H1 (cell line): Measurements from ENCODE around the gene KCNIP3. TPM values are rescaled to one million over a fixed set of nuclear protein-coding genes. Genes with fewer than 3 reads are reported as not detected.

Experiments used
- CTCF ChIA-PET: fragments of 300-600 bp; sonication (Branson Sonifier 250); formaldehyde crosslinking; loops from one replicate; lab custom pipeline; 2021; ENCODE audit not compliant: partially characterized antibody; lab: Charles Lee
- POLR2A ChIA-PET: fragments of 300-600 bp; sonication (Branson Sonifier 250); formaldehyde crosslinking; loops from one replicate; lab custom pipeline; 2021; ENCODE audit warnings: inconsistent platforms; ENCODE audit not compliant: partially characterized antibody; lab: Charles Lee
- DNase-seq, 2 experiments: peaks; one replicate each; pipeline versions ENCODE4 v3.0.0 to v3.0.0-alpha.2; 2010 to 2022; ENCODE audit warnings: low spot score in 2 of 2, low read depth in 1 of 2, mixed read lengths in 1 of 2
- FAIRE-seq: peaks from 2 replicates; lab custom pipeline; 2011; peaks lifted over from hg19 to GRCh38; lab: Jason Lieb, UNC
- H2AFZ ChIP-seq: 2 replicates; pipeline ENCODE4 v1.8.1; 2012; ENCODE audit warnings: low read length, inconsistent platforms
- H2AK5ac ChIP-seq: 2 replicates; pipeline ENCODE4 v1.6.1; 2013; ENCODE audit warnings: low read depth, low read length
- H2BK120ac ChIP-seq: replicated peaks from 2 replicates; pipeline ENCODE3; 2013; ENCODE audit warnings: low read depth, low read length, inconsistent platforms
- H2BK12ac ChIP-seq: 2 replicates; pipeline ENCODE4 v1.6.1; 2013; ENCODE audit warnings: low read depth, low read length
- H2BK15ac ChIP-seq: 2 replicates; pipeline ENCODE4 v1.6.1; 2013; ENCODE audit warnings: low read length
- H2BK20ac ChIP-seq: 2 replicates; pipeline ENCODE4 v1.6.1; 2013; ENCODE audit warnings: low read length
- H2BK5ac ChIP-seq: 2 replicates; pipeline ENCODE4 v1.6.1; 2013; ENCODE audit warnings: low read depth, low read length
- H3K14ac ChIP-seq: 2 replicates; pipeline ENCODE4 v1.6.1; 2013; ENCODE audit warnings: inconsistent platforms; ENCODE audit not compliant: insufficient read length
- H3K18ac ChIP-seq: 2 replicates; pipeline ENCODE4 v1.6.1; 2013; ENCODE audit warnings: low read length; ENCODE audit errors: extremely low read depth
- H3K23ac ChIP-seq: 2 replicates; pipeline ENCODE4 v1.6.1; 2013; ENCODE audit warnings: inconsistent platforms; ENCODE audit not compliant: insufficient read length
- H3K23me2 ChIP-seq: 2 replicates; pipeline ENCODE4 v1.6.1; 2013; ENCODE audit warnings: low read depth, low read length
- H3K27ac ChIP-seq: 2 replicates; pipeline ENCODE4 v1.6.1; 2011; ENCODE audit warnings: low read depth, low read length, inconsistent platforms
- H3K27me3 ChIP-seq, 4 experiments: replicated peaks in 1 of 4; 1 replicate in 1 of 4; 2 replicates in 3 of 4; pipeline versions ENCODE4 v1.6.1 to v1.8.1; 2011 to 2013; ENCODE audit warnings: low read length in 3 of 4, mild to moderate bottlenecking in 3 of 4, inconsistent platforms in 2 of 4, mixed read lengths in 2 of 4, moderate library complexity in 1 of 4; ENCODE audit not compliant: control insufficient read depth in 3 of 4, insufficient read depth in 3 of 4; ENCODE audit errors: extremely low read depth in 1 of 4
- H3K36me3 ChIP-seq, 4 experiments: 2 replicates each; pipeline versions ENCODE4 v1.6.1 to v1.8.1; 2011 to 2013; ENCODE audit warnings: mild to moderate bottlenecking in 4 of 4, low read length in 3 of 4, moderate library complexity in 2 of 4, control low read depth in 1 of 4, inconsistent platforms in 1 of 4; ENCODE audit not compliant: insufficient read depth in 4 of 4, control insufficient read depth in 2 of 4
- H3K4ac ChIP-seq: replicated peaks from 2 replicates; pipeline ENCODE3; 2013; ENCODE audit warnings: low read length, low read depth, mixed read lengths, inconsistent platforms; ENCODE audit not compliant: insufficient read length
- H3K4me1 ChIP-seq, 4 experiments: replicated peaks in 1 of 4; 1 replicate in 1 of 4; 2 replicates in 3 of 4; pipeline versions ENCODE4 v1.6.1 to v1.8.1; 2011 to 2013; ENCODE audit warnings: low read length in 3 of 4, inconsistent platforms in 2 of 4, mixed read lengths in 1 of 4; ENCODE audit not compliant: insufficient read depth in 4 of 4, control insufficient read depth in 3 of 4
- H3K4me2 ChIP-seq, 2 experiments: 2 replicates each; pipeline versions ENCODE4 v1.6.1 to v1.8.1; 2011 to 2013; ENCODE audit warnings: low read depth in 2 of 2, low read length in 2 of 2, control low read depth in 1 of 2, inconsistent platforms in 1 of 2, mild to moderate bottlenecking in 1 of 2; ENCODE audit not compliant: insufficient read depth in 1 of 2
- H3K4me3 ChIP-seq, 4 experiments: fragments of 200-600, 300-600 bp in 1 of 4; sonication (generic), shearing (Covaris generic), sonication (Bioruptor Twin) in 1 of 4; 2 replicates each; pipeline versions ENCODE4 v1.5.1 to v1.8.1; 2011 to 2016; ENCODE audit warnings: low read length in 4 of 4, low read depth in 3 of 4, control low read depth in 2 of 4, inconsistent platforms in 2 of 4, mild to moderate bottlenecking in 2 of 4, mixed read lengths in 1 of 4, moderate library complexity in 1 of 4; ENCODE audit not compliant: insufficient read depth in 2 of 4; ENCODE audit errors: extremely low read depth in 1 of 4
- H3K56ac ChIP-seq: replicated peaks from 2 replicates; pipeline ENCODE3; 2013; ENCODE audit warnings: low read depth, mild to moderate bottlenecking, mixed read lengths, low read length, inconsistent platforms; ENCODE audit not compliant: insufficient read length
- H3K79me1 ChIP-seq: 2 replicates; pipeline ENCODE4 v1.6.1; 2013; ENCODE audit warnings: low read depth, low read length, control low read depth
- H3K79me2 ChIP-seq, 2 experiments: 2 replicates each; pipeline versions ENCODE4 v1.6.1 to v1.8.1; 2012 to 2013; ENCODE audit warnings: low read length in 2 of 2, mild to moderate bottlenecking in 2 of 2, inconsistent platforms in 1 of 2; ENCODE audit not compliant: insufficient read depth in 2 of 2, control insufficient read depth in 1 of 2
- H3K9ac ChIP-seq, 4 experiments: replicated peaks in 1 of 4; 1 replicate in 1 of 4; 2 replicates in 3 of 4; pipeline versions ENCODE4 v1.6.1 to v1.8.1; 2011 to 2013; ENCODE audit warnings: low read depth in 3 of 4, low read length in 3 of 4, control low read depth in 2 of 4, mild to moderate bottlenecking in 2 of 4, moderate library complexity in 2 of 4, inconsistent platforms in 1 of 4; ENCODE audit errors: extremely low read depth in 1 of 4
- H3K9me3 ChIP-seq, 2 experiments: 2 replicates each; pipeline versions ENCODE4 v1.6.1 to v1.8.1; 2012 to 2013; ENCODE audit warnings: mild to moderate bottlenecking in 2 of 2, moderate library complexity in 2 of 2, control low read depth in 1 of 2, inconsistent platforms in 1 of 2, low read depth in 1 of 2, low read length in 1 of 2, mixed read lengths in 1 of 2; ENCODE audit not compliant: insufficient read depth in 2 of 2
- H4K20me1 ChIP-seq, 2 experiments: replicated peaks in 1 of 2; 2 replicates each; pipeline versions ENCODE3 to v1.8.1; 2011 to 2013; ENCODE audit warnings: inconsistent platforms in 2 of 2, low read length in 2 of 2, mild to moderate bottlenecking in 1 of 2; ENCODE audit not compliant: insufficient read depth in 2 of 2, control insufficient read depth in 1 of 2
- H4K5ac ChIP-seq: 2 replicates; pipeline ENCODE4 v1.6.1; 2013; ENCODE audit warnings: low read length, low read depth, mixed read lengths, inconsistent platforms; ENCODE audit not compliant: insufficient read length
- H4K8ac ChIP-seq: 2 replicates; pipeline ENCODE4 v1.8.0; 2013; ENCODE audit warnings: mild to moderate bottlenecking, moderate library complexity, low read length, inconsistent platforms; ENCODE audit not compliant: insufficient read depth; ENCODE audit errors: extremely low read depth
- H4K91ac ChIP-seq: replicated peaks from 2 replicates; pipeline ENCODE3; 2013; ENCODE audit warnings: low read length, mixed read lengths, inconsistent platforms; ENCODE audit not compliant: insufficient read length
- ATF2 ChIP-seq: IDR thresholded peaks from 2 replicates; pipeline ENCODE4 v1.6.1; 2012; ENCODE audit warnings: low read length, inconsistent platforms
- CEBPB ChIP-seq: IDR thresholded peaks from 2 replicates; pipeline ENCODE4 v1.6.1; 2012; ENCODE audit warnings: low read depth, low read length
- CREB1 ChIP-seq: IDR thresholded peaks from 2 replicates; pipeline ENCODE4 v1.6.1; 2012; ENCODE audit warnings: inconsistent platforms
- CTBP2 ChIP-seq: IDR thresholded peaks from 2 replicates; pipeline ENCODE4 v1.7.0; 2011; ENCODE audit warnings: borderline replicate concordance, mild to moderate bottlenecking, moderate library complexity, mixed read lengths, low read length; ENCODE audit not compliant: insufficient read depth, insufficient read length
- CTCF ChIP-seq, 3 experiments: IDR thresholded peaks; 1 replicate in 2 of 3; 2 replicates in 1 of 3; pipeline versions ENCODE4 v1.5.1 to v1.6.1; 2011; ENCODE audit warnings: low read length in 3 of 3, mild to moderate bottlenecking in 3 of 3, inconsistent platforms in 2 of 3, low read depth in 1 of 3, moderate library complexity in 1 of 3; ENCODE audit not compliant: insufficient read depth in 1 of 3; ENCODE audit errors: control extremely low read depth in 1 of 3
- E2F6 ChIP-seq: IDR thresholded peaks from 2 replicates; pipeline ENCODE4 v1.6.1; 2012; ENCODE audit warnings: inconsistent platforms
- EP300 ChIP-seq, 2 experiments: IDR thresholded peaks; 1 replicate in 1 of 2; 2 replicates in 1 of 2; pipeline ENCODE4 v1.6.1; 2011 to 2012; ENCODE audit warnings: low read depth in 2 of 2, low read length in 2 of 2, mild to moderate bottlenecking in 2 of 2, borderline replicate concordance in 1 of 2, inconsistent platforms in 1 of 2, moderate library complexity in 1 of 2
- SP2 ChIP-seq: IDR thresholded peaks from 2 replicates; pipeline ENCODE4 v1.6.1; 2012; ENCODE audit warnings: mild to moderate bottlenecking, low read length, inconsistent platforms
- TCF12 ChIP-seq: IDR thresholded peaks from 2 replicates; pipeline ENCODE4 v1.6.1; 2011; ENCODE audit warnings: low read depth, mild to moderate bottlenecking, low read length
- WGBS, 2 experiments: shearing (Covaris generic) in 1 of 2; methylation state at CpG; one replicate each; pipeline versions ENCODE4 v1.1.6 to v1.1.7; 2013 to 2015; ENCODE audit warnings: low lambda C conversion rate in 2 of 2, mixed read lengths in 2 of 2, inconsistent platforms in 1 of 2, low coverage in 1 of 2, missing lambda C conversion rate in 1 of 2; ENCODE audit not compliant: insufficient replicate concordance in 2 of 2, insufficient coverage in 1 of 2, insufficient read length in 1 of 2; ENCODE audit errors: extremely low coverage in 1 of 2, missing lambda C conversion rate in 1 of 2; 5-methylcytosine and 5-hydroxymethylcytosine counted together
- polyA plus RNA-seq, 7 experiments: library from polyadenylated mRNA; depleted of rRNA in 3 of 7; stranded (reverse) in 5 of 7; unstranded in 2 of 7; fragments of >200 nt in 5 of 7; fragments of 200-250 nt in 2 of 7; gene quantifications; 1 replicate in 5 of 7; 2 replicates in 1 of 7; 4 replicates in 1 of 7; pipeline versions ENCODE4 v1.2.1 to v1.2.3, GENCODE V29; 2011 to 2013; ENCODE audit warnings: missing spikeins in 2 of 7, mixed read lengths in 2 of 7
- total RNA-seq: library from RNA; stranded (reverse); fragmentation: NEBNext Ultra II Directional; extraction: Animal tissue kit (Norgen Biotek cat#: 25700); gene quantifications from 2 replicates; pipeline ENCODE4 v1.2.1, GENCODE V29; 2021

Gene KCNIP3
- total and polyA plus RNA-seq, 2 of the 8 experiments (the other 6 are each of a cell fraction or from before 2014, with no cell fraction given), result 0.33 to 1.9 TPM

GRCh38 chr2:95393901-95394300, 96.8 kb downstream of the KCNIP3 start:
- Histone ChIP-seq H2BK20ac (no peak overlapping the region), H3K9me3 (peaks cover 43 to 86% of the 10 kb centered on the region in 2 experiments), H3K79me1 (no peaks in the 10 kb centered on the region), H3K18ac (no peak overlapping the region), H3K27me3 (no peaks in the 10 kb centered on the region; a peak in 1 of 7 replicates), H3K23me2 (no peaks in the 10 kb centered on the region), H2AK5ac (no peak overlapping the region), H3K4ac (no peak overlapping the region), H3K36me3 (no peaks in the 10 kb centered on the region), H2BK12ac (no peak overlapping the region), H3K9ac (no peak overlapping the region), H3K4me1 (no peaks in the 10 kb centered on the region; a peak in 1 of 7 replicates), H3K27ac (no peak overlapping the region), H4K91ac (no peak overlapping the region), H2BK5ac (no peak overlapping the region), H3K14ac (no peak overlapping the region), H4K20me1 (no peaks in the 10 kb centered on the region), H3K56ac (no peak overlapping the region), H3K4me2 (no peak overlapping the region), H4K5ac (no peak overlapping the region), H3K23ac (no peak overlapping the region), H2AFZ (no peak overlapping the region), H2BK120ac (no peak overlapping the region), H2BK15ac (no peak overlapping the region), H3K79me2 (no peaks in the 10 kb centered on the region), H4K8ac (no peak overlapping the region), H3K4me3 (no peak overlapping the region)
- FAIRE-seq (no peak), DNase-seq (no peak)
- WGBS, 2 experiments, result 91% methylated on average over 6 of the region's 6 CpGs; no CpG with 5 or more reads in 1 of the 2 experiments
- ChIA-PET POLR2A (no interaction called here), CTCF (interaction anchor here (1.4 kb wide), 1 partner anchor 13 kb away, joined by 4 read pairs; no protein-coding TSS in a partner anchor)
- TF ChIP-seq CTCF (IDR thresholded peaks at IDR 0.05; ENCODE audit: control extremely low read depth in 1 of 3, insufficient read depth in 1 of 3, low read depth in 1 of 3, low read length in 3 of 3) (no peak), CEBPB (no peak), E2F6 (no peak), CTBP2 (no peak), ATF2 (no peak), CREB1 (no peak), TCF12 (no peak), EP300 (IDR thresholded peaks at IDR 0.05; ENCODE audit: borderline replicate concordance in 1 of 2, low read depth in 2 of 2, low read length in 2 of 2) (no peak), SP2 (no peak)
